HG03378 (cell line): ENCODE measurements around the gene LRRK1.

Source experiments
- ATAC-seq: cut with Tn5 transposase; IDR thresholded peaks from one replicate; pipeline ENCODE4 v1.9.1; 2021; ENCODE audit warnings: mild to moderate bottlenecking, moderate library complexity; ENCODE audit not compliant: unreplicated experiment

The LRRK1 gene

GRCh38 chr15:101036189-101036588, 117.0 kb downstream of the LRRK1 start:
- no peak for ATAC-seq

- no peak for ATAC-seq
These were observed 118.1 kb downstream of the LRRK1 start for GRCh38 chr15:101037090-101037830.

GRCh38 chr15:101038327-101039003, 119.3 kb downstream of the LRRK1 start:
- ATAC-seq = no peak

GRCh38 chr15:101039461-101039860, 120.3 kb downstream of the LRRK1 start:
- no peak for ATAC-seq

GRCh38 chr15:101042320-101042719, 123.2 kb downstream of the LRRK1 start:
- ATAC-seq = no peak

- ATAC-seq = no peak
These were observed 123.9 kb downstream of the LRRK1 start for GRCh38 chr15:101043011-101043410.

GRCh38 chr15:101043911-101044624, 124.9 kb downstream of the LRRK1 start:
- no peak for ATAC-seq

GRCh38 chr15:101044625-101045235, 125.6 kb downstream of the LRRK1 start:
- no peak for ATAC-seq

- no peak for ATAC-seq
These were observed 126.1 kb downstream of the LRRK1 start for GRCh38 chr15:101045236-101045646.

- ATAC-seq = no peak
These were observed 126.9 kb downstream of the LRRK1 start for GRCh38 chr15:101045835-101046691.

- ATAC-seq = no peak
These were observed 127.7 kb downstream of the LRRK1 start for GRCh38 chr15:101046826-101047225.

- ATAC-seq = no peak
These were observed 128.2 kb downstream of the LRRK1 start for GRCh38 chr15:101047301-101047781.

- ATAC-seq = no peak
These were observed 129.0 kb downstream of the LRRK1 start for GRCh38 chr15:101048176-101048575.

GRCh38 chr15:101048581-101049030, 129.4 kb downstream of the LRRK1 start:
- no peak for ATAC-seq

GRCh38 chr15:101049282-101049681, 130.1 kb downstream of the LRRK1 start:
- no peak for ATAC-seq

- ATAC-seq = no peak
These were observed 130.9 kb downstream of the LRRK1 start for GRCh38 chr15:101049856-101050622.

GRCh38 chr15:101050623-101051290, 131.6 kb downstream of the LRRK1 start:
- no peak for ATAC-seq

- ATAC-seq = no peak
These were observed 132.3 kb downstream of the LRRK1 start for GRCh38 chr15:101051291-101052030.
